Suprapubic skin (tissue), 3 donors: ENCODE measurements around the gene ADAMTS15.

Experiments
- CTCF ChIP-seq, 2 donors: fragments of 200-600 bp in 1 of 2; fragments of 450-650 bp in 1 of 2; sonication (generic) in 1 of 2; IDR thresholded peaks; one replicate each; pipeline ENCODE4 v1.5.1; 2016 to 2019; ENCODE audit warnings: antibody characterized with exemption in 2 of 2, mild to moderate bottlenecking in 1 of 2, moderate library complexity in 1 of 2
- EP300 ChIP-seq: sonication (generic); formaldehyde crosslinking; IDR thresholded peaks from one replicate; pipeline ENCODE4 v1.6.1; 2017; ENCODE audit warnings: antibody characterized with exemption
- POLR2A ChIP-seq, 2 donors: fragments of 450-650 bp; IDR thresholded peaks; one replicate each; pipeline ENCODE4 v1.6.1; 2017; ENCODE audit warnings: antibody characterized with exemption in 2 of 2, mild to moderate bottlenecking in 2 of 2, moderate library complexity in 2 of 2

DNA sequence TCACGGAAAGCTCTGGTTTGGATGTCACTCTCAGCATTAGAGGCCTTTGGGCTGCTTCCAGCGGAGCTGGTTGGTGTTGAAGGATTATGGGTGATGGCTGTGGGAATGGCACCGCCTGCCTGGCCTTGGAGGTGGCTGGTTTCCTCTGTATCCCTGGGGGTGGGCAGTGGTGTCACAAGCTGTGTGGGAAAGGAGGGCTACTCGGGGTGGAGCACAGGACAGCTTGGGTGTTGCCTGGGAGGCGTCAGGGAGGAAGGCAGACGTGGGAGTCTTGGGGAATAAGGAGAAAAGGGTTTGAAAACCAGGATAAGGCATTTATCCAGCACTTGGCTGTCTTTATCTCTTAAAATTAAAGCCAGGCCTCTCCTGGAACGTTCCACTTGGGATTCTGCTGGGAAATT, 71.8 kb downstream of the ADAMTS15 start:
- TF ChIP-seq CTCF (IDR thresholded peaks at IDR 0.05) (no peak), POLR2A (IDR thresholded peaks at IDR 0.05) (no peak), EP300 (no peak)
